NCI-H2196 (cell line): Measurements from ENCODE around the gene GTF2F2.
"Not testable (repeated sequence)": the region's sequence is repeated elsewhere in the genome, so short reads cannot be mapped to it uniquely, and the experiment has no call there.

Experiments
- DNase-seq: peaks from one replicate; lab custom pipeline; 2025; ENCODE audit not compliant: unreplicated experiment; lab: John Stamatoyannopoulos, UW

Gene GTF2F2

GRCh38 chr13:45178349-45179162 is 58.2 kb downstream of the GTF2F2 start:
- no peak for DNase-seq

GRCh38 chr13:45179428-45179827 is 59.1 kb downstream of the GTF2F2 start:
- DNase-seq = no peak

- DNase-seq = no peak
Observed at GRCh38 chr13:45180303-45180702, 60.0 kb downstream of the GTF2F2 start.

GRCh38 chr13:45180713-45181601 is 60.6 kb downstream of the GTF2F2 start:
- no peak for DNase-seq

- no peak for DNase-seq
Observed at GRCh38 chr13:45184693-45185092, 64.4 kb downstream of the GTF2F2 start.

GRCh38 chr13:45185286-45185685 is 65.0 kb downstream of the GTF2F2 start:
- no peak for DNase-seq

- not testable (repeated sequence) for DNase-seq
Observed at GRCh38 chr13:45189077-45189476, 68.8 kb downstream of the GTF2F2 start.

- DNase-seq = not testable (repeated sequence)
Observed at GRCh38 chr13:45189511-45189910, 69.2 kb downstream of the GTF2F2 start.

GRCh38 chr13:45191874-45192273 is 71.6 kb downstream of the GTF2F2 start:
- no peak for DNase-seq

GRCh38 chr13:45194081-45194939 is 74.0 kb downstream of the GTF2F2 start:
- no peak for DNase-seq

- no peak for DNase-seq
Observed at GRCh38 chr13:45195421-45195820, 75.1 kb downstream of the GTF2F2 start.

- no peak for DNase-seq
Observed at GRCh38 chr13:45196096-45196495, 75.8 kb downstream of the GTF2F2 start.

GRCh38 chr13:45196622-45197021 is 76.3 kb downstream of the GTF2F2 start:
- no peak for DNase-seq

- DNase-seq = no peak
Observed at GRCh38 chr13:45198041-45198440, 77.7 kb downstream of the GTF2F2 start.

- no peak for DNase-seq
Observed at GRCh38 chr13:45198924-45199323, 78.6 kb downstream of the GTF2F2 start.

GRCh38 chr13:45199711-45200110 is 79.4 kb downstream of the GTF2F2 start:
- DNase-seq = no peak

GRCh38 chr13:45200701-45201232 is 80.5 kb downstream of the GTF2F2 start, which contains the start of gene KCTD4:
Gene KCTD4, minus strand, starts transcription at chr13:45201045. Its CDS starts 6,478 bp downstream, at chr13:45194567.
- no peak for DNase-seq

- DNase-seq = no peak
Observed at GRCh38 chr13:45205124-45205523, 84.8 kb downstream of the GTF2F2 start.

- no peak for DNase-seq
Observed at GRCh38 chr13:45206340-45206739, 86.0 kb downstream of the GTF2F2 start.

- no peak for DNase-seq
Observed at GRCh38 chr13:45207319-45207718, 87.0 kb downstream of the GTF2F2 start.

- no peak for DNase-seq
Observed at GRCh38 chr13:45208132-45208531, 87.8 kb downstream of the GTF2F2 start.
